ENCODE data around the gene EIF4G2. TPM values are rescaled to one million over a fixed set of nuclear protein-coding genes. Genes with fewer than 3 reads are reported as not detected.
A peak's percentile ranks its signal among the peaks of the same experiment; 100 is the strongest.

Gene EIF4G2
- total RNA-seq, result 100 to 1,000 TPM; 586 to 630 TPM

GRCh38 chr11:10808553-10809372 is at the start of gene EIF4G2:
EIF4G2 (minus strand) TSS chr11:10808926.
- peak within 1 kb of the TSS; percentile 96 for H3K4me3 Mint-ChIP-seq
- DNase-seq, result peak; percentile 98
- H3K9me3 Mint-ChIP-seq, result no peaks in the 10 kb centered on the region
- H3K4me1 Mint-ChIP-seq, result peaks cover 29% of the 10 kb centered on the region
- H3K36me3 Mint-ChIP-seq, result peaks cover 41% of the 10 kb centered on the region
- H3K27me3 Mint-ChIP-seq, result peaks cover 3% of the 10 kb centered on the region
- ATAC-seq (ENCODE audit: low read depth), result peak; percentile 91
- peak within 1 kb of the TSS; percentile 98 for H3K27ac Mint-ChIP-seq
- POLR2A ChIA-PET, result interaction anchor here (0.6 to 4.9 kb wide), 43 partner anchors 9 to 1845 kb away, joined by 3 to 235 read pairs (median 4); partner anchors contain the start of genes CTR9, TMEM9B, USP47 and WEE1

GRCh38 chr11:10857709-10858438 is 49.1 kb upstream of the EIF4G2 start, which contains the start of gene ZBED5:
ZBED5 (minus strand) TSS chr11:10858053; CDS start chr11:10854945, 3,108 bp downstream.
- POLR2A ChIA-PET, result interaction anchor here (0.6 to 6.2 kb wide), 14 partner anchors 9 to 1284 kb away, joined by 3 to 235 read pairs (median 6); partner anchors contain the start of genes CTR9, EIF4G2, USP47 and WEE1
- Mint-ChIP-seq H3K27ac (peak within 1 kb of the TSS; percentile 100), H3K4me1 (peaks cover 22% of the 10 kb centered on the region), H3K4me3 (peak within 1 kb of the TSS; percentile 100), H3K27me3 (no peaks in the 10 kb centered on the region), H3K36me3 (peaks cover 23% of the 10 kb centered on the region), H3K9me3 (no peaks in the 10 kb centered on the region)
- DNase-seq (peak; percentile 97), ATAC-seq (ENCODE audit: low read depth) (peak; percentile 90)

- POLR2A ChIA-PET, result interaction anchor here (0.6 to 6.2 kb wide), 14 partner anchors 9 to 1001 kb away, joined by 3 to 235 read pairs (median 6); partner anchors contain the start of genes CTR9, EIF4G2 and USP47
- ATAC-seq (ENCODE audit: low read depth) (no peak), DNase-seq (no peak)
- Mint-ChIP-seq H3K27ac (peak overlapping the region; percentile 100), H3K27me3 (no peaks in the 10 kb centered on the region), H3K9me3 (no peaks in the 10 kb centered on the region), H3K4me3 (peak overlapping the region; percentile 100), H3K4me1 (peaks cover 22% of the 10 kb centered on the region), H3K36me3 (peaks cover 26% of the 10 kb centered on the region)
Observed at GRCh38 chr11:10857459-10857708, 48.7 kb upstream of the EIF4G2 start.

GRCh38 chr11:10856689-10857458 is 48.1 kb upstream of the EIF4G2 start:
- DNase-seq (no peak), ATAC-seq (ENCODE audit: low read depth) (no peak)
- Mint-ChIP-seq H3K27me3 (no peaks in the 10 kb centered on the region), H3K27ac (peak overlapping the region; percentile 100), H3K9me3 (no peaks in the 10 kb centered on the region), H3K4me3 (peak overlapping the region; percentile 100), H3K36me3 (peaks cover 31% of the 10 kb centered on the region), H3K4me1 (peaks cover 23% of the 10 kb centered on the region)
- POLR2A ChIA-PET, result interaction anchor here (1.0 to 6.2 kb wide), 7 partner anchors 49 to 1001 kb away, joined by 3 to 235 read pairs (median 5); partner anchors contain the start of genes CTR9 and EIF4G2

- Mint-ChIP-seq H3K9me3 (no peaks in the 10 kb centered on the region), H3K4me3 (no peak overlapping the region), H3K4me1 (peaks cover 20% of the 10 kb centered on the region), H3K27me3 (no peaks in the 10 kb centered on the region), H3K27ac (no peak overlapping the region), H3K36me3 (peaks cover 34% of the 10 kb centered on the region)
- DNase-seq, result no peak
- POLR2A ChIA-PET, result interaction anchor here (0.8 to 6.2 kb wide), 2 partner anchors 31 to 47 kb away, joined by 3 to 235 read pairs; partner anchors contain the start of gene EIF4G2
- ATAC-seq (ENCODE audit: low read depth), result no peak
Observed at GRCh38 chr11:10855295-10855694, 46.6 kb upstream of the EIF4G2 start.

- no peak overlapping the region for H3K4me3 Mint-ChIP-seq
- H3K9me3 Mint-ChIP-seq, result peaks cover 1% of the 10 kb centered on the region
- DNase-seq (no peak), ATAC-seq (ENCODE audit: low read depth) (no peak)
- peaks cover 28% of the 10 kb centered on the region for H3K36me3 Mint-ChIP-seq
- peaks cover 5% of the 10 kb centered on the region for H3K4me1 Mint-ChIP-seq
- POLR2A ChIA-PET, result interaction anchor here (2.0 to 4.2 kb wide), 2 partner anchors 10 to 39 kb away, joined by 10 to 17 read pairs; partner anchors contain the start of genes EIF4G2 and ZBED5
- no peak overlapping the region for H3K27ac Mint-ChIP-seq
- H3K27me3 Mint-ChIP-seq, result no peaks in the 10 kb centered on the region
Observed at GRCh38 chr11:10847960-10848860, 39.5 kb upstream of the EIF4G2 start.

GRCh38 chr11:10846660-10847059 is 37.9 kb upstream of the EIF4G2 start:
- DNase-seq (no peak), ATAC-seq (ENCODE audit: low read depth) (no peak)
- Mint-ChIP-seq H3K36me3 (peaks cover 16% of the 10 kb centered on the region), H3K27ac (no peak overlapping the region), H3K27me3 (no peaks in the 10 kb centered on the region), H3K9me3 (peaks cover 1% of the 10 kb centered on the region), H3K4me3 (no peak overlapping the region), H3K4me1 (peaks cover 2% of the 10 kb centered on the region)
- POLR2A ChIA-PET, result interaction anchor here (0.9 to 4.2 kb wide), 2 partner anchors 11 to 37 kb away, joined by 3 to 17 read pairs; partner anchors contain the start of genes EIF4G2 and ZBED5

- no peaks in the 10 kb centered on the region for H3K27me3 Mint-ChIP-seq
- no peak overlapping the region for H3K4me3 Mint-ChIP-seq
- peaks cover 1% of the 10 kb centered on the region for H3K9me3 Mint-ChIP-seq
- POLR2A ChIA-PET, result interaction anchor here (4.2 kb wide), 1 partner anchor 36 kb away, joined by 17 read pairs; the partner anchor contains the start of gene EIF4G2
- no peak overlapping the region for H3K27ac Mint-ChIP-seq
- peaks cover 2% of the 10 kb centered on the region for H3K4me1 Mint-ChIP-seq
- peaks cover 15% of the 10 kb centered on the region for H3K36me3 Mint-ChIP-seq
- ATAC-seq (ENCODE audit: low read depth) (no peak), DNase-seq (no peak)
Observed at GRCh38 chr11:10845589-10845988, 36.9 kb upstream of the EIF4G2 start.

- H3K27me3 Mint-ChIP-seq, result no peaks in the 10 kb centered on the region
- no peak overlapping the region for H3K27ac Mint-ChIP-seq
- H3K9me3 Mint-ChIP-seq, result peaks cover 1% of the 10 kb centered on the region
- no peak overlapping the region for H3K4me3 Mint-ChIP-seq
- POLR2A ChIA-PET, result no interaction called here
- DNase-seq, result no peak
- peaks cover 2% of the 10 kb centered on the region for H3K4me1 Mint-ChIP-seq
- H3K36me3 Mint-ChIP-seq, result peaks cover 14% of the 10 kb centered on the region
- ATAC-seq (ENCODE audit: low read depth), result no peak
Observed at GRCh38 chr11:10844796-10845195, 36.1 kb upstream of the EIF4G2 start.

GRCh38 chr11:10844356-10844755 is 35.6 kb upstream of the EIF4G2 start:
- Mint-ChIP-seq H3K4me3 (no peak overlapping the region), H3K27ac (no peak overlapping the region), H3K9me3 (peaks cover 1% of the 10 kb centered on the region), H3K27me3 (no peaks in the 10 kb centered on the region), H3K36me3 (peaks cover 11% of the 10 kb centered on the region), H3K4me1 (peaks cover 2% of the 10 kb centered on the region)
- no peak for DNase-seq
- no peak for ATAC-seq (ENCODE audit: low read depth)
- POLR2A ChIA-PET, result no interaction called here

GRCh38 chr11:10838881-10839280 is 30.2 kb upstream of the EIF4G2 start:
- no peak overlapping the region for H3K4me3 Mint-ChIP-seq
- H3K27ac Mint-ChIP-seq, result no peak overlapping the region
- H3K4me1 Mint-ChIP-seq, result no peaks in the 10 kb centered on the region
- peaks cover 5% of the 10 kb centered on the region for H3K36me3 Mint-ChIP-seq
- no peaks in the 10 kb centered on the region for H3K27me3 Mint-ChIP-seq
- no peak for DNase-seq
- H3K9me3 Mint-ChIP-seq, result peaks cover 2% of the 10 kb centered on the region
- no peak for ATAC-seq (ENCODE audit: low read depth)
- POLR2A ChIA-PET, result interaction anchor here (0.9 kb wide), 1 partner anchor 30 kb away, joined by 4 read pairs; no protein-coding TSS in a partner anchor

- peaks cover 2% of the 10 kb centered on the region for H3K9me3 Mint-ChIP-seq
Observed at GRCh38 chr11:10838083-10838482, 29.4 kb upstream of the EIF4G2 start.

More at GRCh38 chr11:10838083-10838482, 29.4 kb upstream of the EIF4G2 start:
- H3K36me3 Mint-ChIP-seq, result peaks cover 5% of the 10 kb centered on the region
- no peak overlapping the region for H3K27ac Mint-ChIP-seq
- ATAC-seq (ENCODE audit: low read depth), result no peak
- no peak overlapping the region for H3K4me3 Mint-ChIP-seq
- DNase-seq, result no peak
- no peaks in the 10 kb centered on the region for H3K4me1 Mint-ChIP-seq
- POLR2A ChIA-PET, result no interaction called here
- H3K27me3 Mint-ChIP-seq, result no peaks in the 10 kb centered on the region
